HFF-Myc (cell line): ENCODE results near the gene AOAH.

Experiments used
- DNase-seq: peaks from one replicate; pipeline ENCODE4 v3.0.0-alpha.2; 2011; ENCODE audit warnings: low read depth; ENCODE audit errors: extremely low read depth
- H3K4me3 ChIP-seq: replicated peaks from 2 replicates; pipeline ENCODE4 v1.5.1; 2011; ENCODE audit warnings: low read depth, mild to moderate bottlenecking, control low read depth, low read length
- TF ChIP-seq, protein P1 (sequence below): IDR thresholded peaks from 2 replicates; pipeline ENCODE4 v1.5.1; 2012; ENCODE audit warnings: mild to moderate bottlenecking, low read depth, low read length, control low read depth; ENCODE audit errors: missing control alignments

AOAH gene

DNA sequence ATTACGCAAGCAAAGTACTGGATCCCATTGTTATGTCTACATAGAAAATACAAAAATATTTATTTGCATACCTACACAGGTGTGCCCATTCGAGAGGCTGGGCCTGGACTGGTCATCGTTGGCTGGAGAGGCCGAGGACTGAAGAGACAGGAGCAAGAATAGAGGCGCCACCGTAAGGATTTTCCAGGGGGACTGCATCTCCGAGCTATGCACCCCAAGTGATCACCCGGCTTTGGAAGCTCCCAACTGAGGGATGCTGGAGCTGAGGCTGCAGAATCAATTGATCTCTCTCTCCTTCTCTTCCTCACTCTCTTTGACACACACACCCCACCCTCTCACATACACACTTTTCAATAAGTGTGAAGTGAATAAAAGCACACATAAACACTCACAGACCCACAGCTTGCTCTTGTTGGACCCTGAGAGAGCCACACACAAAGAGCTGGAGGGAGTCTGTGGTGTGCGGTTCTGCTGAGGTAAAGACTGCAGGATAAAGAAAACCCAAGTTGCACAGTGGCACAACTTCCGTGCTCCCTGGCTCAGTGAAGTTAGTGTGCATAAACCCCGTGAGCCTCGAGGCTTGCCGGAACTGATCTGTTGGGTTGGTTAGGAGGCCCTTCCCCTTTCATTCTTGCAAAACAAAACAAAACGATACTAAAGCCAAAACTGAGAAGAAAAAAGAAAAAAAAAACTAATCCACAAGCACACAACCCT lies at the start of gene AOAH:
Gene AOAH (minus strand): TSS at position 544 of the 714 bp plus-strand sequence. CDS start 346 bp downstream, at position 198.
- no peak for DNase-seq
- TF ChIP-seq, protein P1, sequence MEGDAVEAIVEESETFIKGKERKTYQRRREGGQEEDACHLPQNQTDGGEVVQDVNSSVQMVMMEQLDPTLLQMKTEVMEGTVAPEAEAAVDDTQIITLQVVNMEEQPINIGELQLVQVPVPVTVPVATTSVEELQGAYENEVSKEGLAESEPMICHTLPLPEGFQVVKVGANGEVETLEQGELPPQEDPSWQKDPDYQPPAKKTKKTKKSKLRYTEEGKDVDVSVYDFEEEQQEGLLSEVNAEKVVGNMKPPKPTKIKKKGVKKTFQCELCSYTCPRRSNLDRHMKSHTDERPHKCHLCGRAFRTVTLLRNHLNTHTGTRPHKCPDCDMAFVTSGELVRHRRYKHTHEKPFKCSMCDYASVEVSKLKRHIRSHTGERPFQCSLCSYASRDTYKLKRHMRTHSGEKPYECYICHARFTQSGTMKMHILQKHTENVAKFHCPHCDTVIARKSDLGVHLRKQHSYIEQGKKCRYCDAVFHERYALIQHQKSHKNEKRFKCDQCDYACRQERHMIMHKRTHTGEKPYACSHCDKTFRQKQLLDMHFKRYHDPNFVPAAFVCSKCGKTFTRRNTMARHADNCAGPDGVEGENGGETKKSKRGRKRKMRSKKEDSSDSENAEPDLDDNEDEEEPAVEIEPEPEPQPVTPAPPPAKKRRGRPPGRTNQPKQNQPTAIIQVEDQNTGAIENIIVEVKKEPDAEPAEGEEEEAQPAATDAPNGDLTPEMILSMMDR, result no peak
- H3K4me3 ChIP-seq, result no peak within 1 kb of the TSS

DNA sequence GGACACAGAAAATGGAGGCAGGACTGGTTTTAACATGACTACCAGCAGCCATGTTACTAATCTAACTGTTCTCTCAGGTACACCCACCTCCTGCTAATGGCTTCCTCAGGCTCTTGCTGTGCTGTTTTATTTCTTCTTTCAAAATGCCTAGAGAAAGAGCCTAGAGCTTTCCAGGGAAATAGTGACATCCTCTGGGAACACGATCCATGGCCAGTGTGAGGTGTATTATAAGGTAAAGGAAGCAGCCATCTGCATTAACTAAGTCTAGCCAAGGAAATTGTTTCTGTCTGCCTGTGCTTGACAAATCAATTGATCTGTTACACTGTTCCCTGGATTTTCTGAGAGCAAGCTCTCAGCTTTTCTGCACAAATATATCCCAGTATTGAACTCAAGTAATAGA lies 42.2 kb upstream of the AOAH start:
- TF ChIP-seq, protein P1, result no peak
- H3K4me3 ChIP-seq, result no peak overlapping the region
- no peak for DNase-seq

GRCh38 chr7:36765605-36766004 lies 41.3 kb upstream of the AOAH start:
- TF ChIP-seq, protein P1, result no peak
- H3K4me3 ChIP-seq, result no peak overlapping the region
- DNase-seq, result no peak

GRCh38 chr7:36764929-36765328 lies 40.6 kb upstream of the AOAH start:
- TF ChIP-seq, protein P1, result no peak
- H3K4me3 ChIP-seq, result no peak overlapping the region
- DNase-seq, result no peak

- TF ChIP-seq, protein P1, result no peak
- no peak for DNase-seq
- H3K4me3 ChIP-seq, result no peak overlapping the region
Measured at GRCh38 chr7:36763132-36763816, 39.0 kb upstream of the AOAH start.

DNA sequence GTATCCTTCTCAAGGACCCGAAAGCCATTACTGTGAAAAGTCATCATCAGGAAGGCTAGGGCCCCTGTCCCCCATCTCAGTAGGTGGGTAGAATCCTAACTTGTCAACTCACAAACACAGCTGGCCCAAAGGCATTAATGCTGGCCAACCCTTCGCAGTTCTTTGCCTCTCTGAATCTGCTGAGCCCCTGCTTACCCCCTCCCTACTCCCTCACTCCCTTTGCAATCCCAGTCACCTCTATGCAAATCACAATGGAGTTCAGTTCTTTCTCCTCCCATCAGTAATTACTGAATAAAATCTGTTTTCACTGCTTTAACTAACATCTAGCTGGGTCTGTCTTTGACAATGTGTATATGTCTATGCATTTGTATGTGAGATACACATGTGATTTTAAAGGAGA lies 38.1 kb upstream of the AOAH start:
- no peak overlapping the region for H3K4me3 ChIP-seq
- TF ChIP-seq, protein P1, result no peak
- no peak for DNase-seq
